Measurements from ENCODE around the gene SLC49A3.
"Not testable (repeated sequence)": the region's sequence is repeated elsewhere in the genome, so short reads cannot be mapped to it uniquely, and the experiment has no call there.

The SLC49A3 gene

GRCh38 chr4:680928-681645 lies 7.9 kb downstream of the SLC49A3 start:
- DNase-seq (ENCODE audit: low spot score) = peak; percentile 59

- DNase-seq (ENCODE audit: low spot score) = no peak
Observed at GRCh38 chr4:680551-680927, 8.4 kb downstream of the SLC49A3 start.

- DNase-seq (ENCODE audit: low spot score) = no peak
Observed at GRCh38 chr4:680091-680490, 8.9 kb downstream of the SLC49A3 start.

GRCh38 chr4:679629-680028 lies 9.3 kb downstream of the SLC49A3 start:
- DNase-seq (ENCODE audit: low spot score) = no peak

GRCh38 chr4:679104-679481 lies 9.9 kb downstream of the SLC49A3 start:
- no peak for DNase-seq (ENCODE audit: low spot score)

GRCh38 chr4:678331-679103 lies 10.4 kb downstream of the SLC49A3 start:
- DNase-seq (ENCODE audit: low spot score) = no peak

- no peak for DNase-seq (ENCODE audit: low spot score)
Observed at GRCh38 chr4:677431-678293, 11.3 kb downstream of the SLC49A3 start.

GRCh38 chr4:676871-677235 lies 12.1 kb downstream of the SLC49A3 start:
- no peak for DNase-seq (ENCODE audit: low spot score)

- no peak for DNase-seq (ENCODE audit: low spot score)
Observed at GRCh38 chr4:675980-676870, 12.7 kb downstream of the SLC49A3 start.

GRCh38 chr4:675036-675882 lies 13.7 kb downstream of the SLC49A3 start:
- peak; percentile 48 for DNase-seq (ENCODE audit: low spot score)

GRCh38 chr4:674172-675035 lies 14.5 kb downstream of the SLC49A3 start, which contains the start of the genes ATP5ME and MYL5:
TSS of gene ATP5ME (minus strand) at chr4:674276. CDS start at chr4:674247, 29 bp downstream.
TSS of gene MYL5 (plus strand) at chr4:674542. CDS start at chr4:678027, 3,485 bp downstream.
- DNase-seq (ENCODE audit: low spot score) = peak; percentile 100

GRCh38 chr4:673349-674091 lies 15.4 kb downstream of the SLC49A3 start:
- DNase-seq (ENCODE audit: low spot score) = no peak

GRCh38 chr4:671769-672168 lies 17.2 kb downstream of the SLC49A3 start:
- DNase-seq (ENCODE audit: low spot score) = no peak

- DNase-seq (ENCODE audit: low spot score) = not testable (repeated sequence)
Observed at GRCh38 chr4:669806-670559, 19.0 kb downstream of the SLC49A3 start.

- DNase-seq (ENCODE audit: low spot score) = not testable (repeated sequence)
Observed at GRCh38 chr4:668219-668618, 20.7 kb downstream of the SLC49A3 start.

GRCh38 chr4:667545-667925 lies 21.4 kb downstream of the SLC49A3 start:
- DNase-seq (ENCODE audit: low spot score) = no peak

- DNase-seq (ENCODE audit: low spot score) = no peak
Observed at GRCh38 chr4:666822-667544, 22.0 kb downstream of the SLC49A3 start.
